ENCODE measurements around the gene CA4.

Gene CA4

GRCh38 chr17:60134396-60135150 is 15.2 kb upstream of the CA4 start:
- DNase-seq: peak; percentile 43 to 49

GRCh38 chr17:60135151-60135950 is 14.4 kb upstream of the CA4 start:
- DNase-seq: peak; percentile 86 to 89

GRCh38 chr17:60135951-60136666 is 13.7 kb upstream of the CA4 start:
- DNase-seq: no peak

GRCh38 chr17:60137731-60138130 is 12.0 kb upstream of the CA4 start:
- no peak for DNase-seq

GRCh38 chr17:60138769-60139437 is 10.9 kb upstream of the CA4 start:
- no peak for DNase-seq

- peak; percentile 71 to 78 for DNase-seq
Measured at GRCh38 chr17:60139438-60140285, 10.1 kb upstream of the CA4 start.

- no peak for DNase-seq
Measured at GRCh38 chr17:60141111-60142018, 8.4 kb upstream of the CA4 start.

- DNase-seq: peak; percentile 86 to 88
Measured at GRCh38 chr17:60142872-60143499, 6.8 kb upstream of the CA4 start.

- DNase-seq: no peak
Measured at GRCh38 chr17:60145006-60145935, 4.5 kb upstream of the CA4 start.

GRCh38 chr17:60146206-60146605 is 3.6 kb upstream of the CA4 start:
- no peak for DNase-seq

GRCh38 chr17:60147553-60148223 is 2.1 kb upstream of the CA4 start:
- DNase-seq: no peak

GRCh38 chr17:60148373-60148772 is 1.4 kb upstream of the CA4 start:
- no peak for DNase-seq

GRCh38 chr17:60151355-60151754 is 1.6 kb downstream of the CA4 start:
- DNase-seq: peak in 1 of 2 experiments; percentile 36

GRCh38 chr17:60153606-60154390 is 4.0 kb downstream of the CA4 start:
- DNase-seq: no peak

GRCh38 chr17:60154616-60155426 is 5.0 kb downstream of the CA4 start:
- DNase-seq: no peak

GRCh38 chr17:60155427-60155814 is 5.6 kb downstream of the CA4 start:
- DNase-seq: no peak

GRCh38 chr17:60155815-60156214 is 6.0 kb downstream of the CA4 start:
- DNase-seq: no peak

Data from activated T-cell treated with anti-CD3 and anti-CD28 coated beads, Interleukin-2, amount 50 U/mL, for 48 hours (primary cell).